K562 (cell line): ENCODE data around the gene ALOX12. TPM values are rescaled to one million over a fixed set of nuclear protein-coding genes. Genes with fewer than 3 reads are reported as not detected.
"Not testable (repeated sequence)": the region's sequence is repeated elsewhere in the genome, so short reads cannot be mapped to it uniquely, and the experiment has no call there.

Source experiments
- AFF1 ChIP-seq, 2 experiments: fragments of 450-650 bp; IDR thresholded peaks; 2 replicates each; pipeline ENCODE4 v1.6.1; 2018; ENCODE audit warnings: mild to moderate bottlenecking in 2 of 2, low read depth in 1 of 2; ENCODE audit not compliant: partially characterized antibody in 2 of 2
- ATF1 ChIP-seq, 2 experiments: fragments of 450-650 bp in 1 of 2; IDR thresholded peaks; 2 replicates each; pipeline ENCODE4 v1.6.1; 2016; ENCODE audit warnings: missing compliant biosample characterization in 1 of 2, missing genetic modification characterization in 1 of 2
- CC2D1A ChIP-seq: fragments of 450-650 bp; IDR thresholded peaks from 2 replicates; pipeline ENCODE4 v1.6.1; 2017; ENCODE audit warnings: mild to moderate bottlenecking
- JUND ChIP-seq, 2 experiments: IDR thresholded peaks; 2 replicates in 1 of 2; 3 replicates in 1 of 2; pipeline ENCODE4 v1.6.1; 2011; ENCODE audit warnings: borderline replicate concordance in 2 of 2, low read depth in 2 of 2, low read length in 2 of 2, improper control_type of control experiment in 1 of 2, missing biosample characterization in 1 of 2, missing genetic modification characterization in 1 of 2, missing genetic modification reagents in 1 of 2
- MECOM ChIP-seq: fragments of 250-450 bp; sonication (Bioruptor Pico); IDR thresholded peaks from 2 replicates; pipeline ENCODE4 v1.8.0; 2022; ENCODE audit warnings: inconsistent platforms
- MEF2D ChIP-seq: conservative IDR thresholded peaks from 2 replicates; pipeline ENCODE4 v1.6.1; 2016; ENCODE audit warnings: low read depth, missing genetic modification characterization, missing compliant biosample characterization
- MTA2 ChIP-seq: fragments of 450-650 bp; IDR thresholded peaks from 2 replicates; pipeline ENCODE4 v1.6.1; 2016; ENCODE audit warnings: low read depth
- NCOA2 ChIP-seq, 2 experiments: fragments of 450-650 bp; IDR thresholded peaks; 2 replicates each; pipeline ENCODE4 v1.6.1; 2018; ENCODE audit warnings: mild to moderate bottlenecking in 2 of 2, moderate library complexity in 1 of 2; ENCODE audit not compliant: partially characterized antibody in 2 of 2
- SMAD4 ChIP-seq: fragments of 250-450 bp; sonication (Bioruptor Pico); conservative IDR thresholded peaks from 2 replicates; pipeline ENCODE4 v1.8.0; 2021; ENCODE audit warnings: inconsistent platforms, mild to moderate bottlenecking, moderate library complexity
- SMARCA4 ChIP-seq: fragments of 450-650 bp; IDR thresholded peaks from 2 replicates; pipeline ENCODE4 v1.6.1; 2016
- SMARCE1 ChIP-seq: fragments of 450-650 bp; IDR thresholded peaks from 2 replicates; pipeline ENCODE4 v1.7.1; 2016; ENCODE audit warnings: mild to moderate bottlenecking
- STAT5A ChIP-seq: IDR thresholded peaks from 2 replicates; pipeline ENCODE4 v1.6.1; 2012; ENCODE audit warnings: low read length, inconsistent platforms, borderline replicate concordance
- TRIM24 ChIP-seq, 2 experiments: fragments of 450-650 bp; IDR thresholded peaks; 2 replicates each; pipeline ENCODE4 v1.6.1; 2016
- VEZF1 ChIP-seq: fragments of 200-800 bp; sonication (Bioruptor generic); IDR thresholded peaks from 2 replicates; pipeline ENCODE4 v1.6.1; 2017; ENCODE audit warnings: missing genetic modification characterization, missing compliant biosample characterization
- ZMIZ1 ChIP-seq, 2 experiments: fragments of 150-350 bp in 1 of 2; IDR thresholded peaks; 2 replicates each; pipeline ENCODE4 v1.6.1; 2012 to 2016; ENCODE audit warnings: low read depth in 2 of 2, low read length in 2 of 2, mild to moderate bottlenecking in 1 of 2, moderate library complexity in 1 of 2
- ZNF121 ChIP-seq: sonication (generic); formaldehyde crosslinking; conservative IDR thresholded peaks from 2 replicates; pipeline ENCODE4 v1.8.0; 2022; ENCODE audit warnings: missing genetic modification reagents
- polyA plus RNA-seq, 8 experiments: library from polyadenylated mRNA; depleted of rRNA in 4 of 8; stranded (reverse) in 5 of 8; unstranded in 3 of 8; fragments of >200 nt; fragmentation: Nextera tagmentation in 2 of 8; fragmentation: Illumina TruSeq in 1 of 8; extraction: Ambion mirVana in 2 of 8; extraction: Trizol in 1 of 8; gene quantifications; 2 replicates each; pipeline versions ENCODE4 v1.2.1 to v1.2.3, GENCODE V29; 2011 to 2014; ENCODE audit warnings: inconsistent platforms in 1 of 8, missing spikeins in 1 of 8
- total RNA-seq, 7 experiments: library from RNA; depleted of rRNA in 6 of 7; stranded (reverse); fragments of >200 nt in 6 of 7; fragmentation: Illumina TruSeq in 2 of 7; extraction: Trizol in 2 of 7; gene quantifications; 2 replicates each; pipeline versions ENCODE4 v1.2.1 to v1.2.3, GENCODE V29; 2011 to 2021; ENCODE audit warnings: low replicate concordance in 1 of 7

The ALOX12 gene
- total and polyA plus RNA-seq, 9 of the 15 experiments (the other 6 are each of a cell fraction or from before 2014, with no cell fraction given), result 0.09 to 1.1 (median 0.47) TPM; not detected in 1

- TF ChIP-seq AFF1 (IDR thresholded peaks at IDR 0.05; ENCODE audit: low read depth in 1 of 2, partially characterized antibody in 2 of 2), result peak in 1 of 2 experiments; percentile 27
- TF ChIP-seq TRIM24 (IDR thresholded peaks at IDR 0.05), result peak; percentile 86 to 92
- TF ChIP-seq SMARCA4, result peak; percentile 94
- peak; percentile 41; the same call in 1 of the 2 replicates for TF ChIP-seq MECOM (CRISPR knock-in tag)
- peak; percentile 43; the same call in 1 of the 2 replicates for TF ChIP-seq JUND (IDR thresholded peaks at IDR 0.05; ENCODE audit: borderline replicate concordance, low read depth, low read length)
- not testable (repeated sequence) for TF ChIP-seq JUND (tag; IDR thresholded peaks at IDR 0.05; ENCODE audit: borderline replicate concordance, low read depth, low read length); ATF1 (CRISPR knock-in tag; IDR thresholded peaks at IDR 0.05)
- peak; percentile 94 for TF ChIP-seq MEF2D (tag)
- peak; percentile 85 for TF ChIP-seq STAT5A
- peak; percentile 27 for TF ChIP-seq VEZF1 (CRISPR knock-in tag)
- peak; percentile 37; the same call in 1 of the 2 replicates for TF ChIP-seq ATF1 (tag; IDR thresholded peaks at IDR 0.05)
- TF ChIP-seq MTA2, result peak; percentile 95
- peak; percentile 93 for TF ChIP-seq ZNF121 (CRISPR knock-in tag)
- peak; percentile 91; the same call in 1 of the 2 replicates for TF ChIP-seq CC2D1A
- peak; percentile 81 for TF ChIP-seq SMAD4
- peak; percentile 47 to 61 for TF ChIP-seq NCOA2 (IDR thresholded peaks at IDR 0.05; ENCODE audit: partially characterized antibody in 2 of 2)
- TF ChIP-seq SMARCE1, result peak; percentile 89
- peak in 1 of 2 experiments; percentile 83; a peak in 1 of 4 replicates for TF ChIP-seq ZMIZ1 (IDR thresholded peaks at IDR 0.05; ENCODE audit: low read depth in 2 of 2, low read length in 2 of 2)
These were observed 2.2 kb upstream of the ALOX12 start (continued) for GRCh38 chr17:6993613-6994056.
